GM12874 (cell line): ENCODE measurements around the gene AP3S1.

Experiments used
- CTCF ChIP-seq: IDR thresholded peaks from 2 replicates; pipeline ENCODE4 v1.5.1; 2011; ENCODE audit warnings: low read depth, mild to moderate bottlenecking, control low read depth, low read length, moderate library complexity; ENCODE audit not compliant: insufficient read depth

The AP3S1 gene

GRCh38 chr5:115954144-115954543 is 112.4 kb downstream of the AP3S1 start:
- TF ChIP-seq CTCF: no peak

- no peak for TF ChIP-seq CTCF
Measured at GRCh38 chr5:115956957-115957356, 115.2 kb downstream of the AP3S1 start.

- TF ChIP-seq CTCF: no peak
Measured at GRCh38 chr5:115961381-115962238, 119.9 kb downstream of the AP3S1 start.

- no peak for TF ChIP-seq CTCF
Measured at GRCh38 chr5:115962239-115962564, 120.5 kb downstream of the AP3S1 start, which contains the start of gene LVRN. Gene LVRN, plus strand, starts transcription at chr5:115962475. Its CDS starts 143 bp downstream, at chr5:115962618.

GRCh38 chr5:115962565-115963402 is 121.0 kb downstream of the AP3S1 start:
- no peak for TF ChIP-seq CTCF

- no peak for TF ChIP-seq CTCF
Measured at GRCh38 chr5:115963566-115963965, 121.8 kb downstream of the AP3S1 start.
